Measurements from ENCODE around the gene ETV3.

- TF ChIP-seq NRF1 (IDR thresholded peaks at IDR 0.05; ENCODE audit: low read depth, low read length) = no peak
- TF ChIP-seq POLR2AphosphoS5 (IDR thresholded peaks at IDR 0.05; ENCODE audit: low read depth, low read length) = no peak
- TF ChIP-seq, protein P1, sequence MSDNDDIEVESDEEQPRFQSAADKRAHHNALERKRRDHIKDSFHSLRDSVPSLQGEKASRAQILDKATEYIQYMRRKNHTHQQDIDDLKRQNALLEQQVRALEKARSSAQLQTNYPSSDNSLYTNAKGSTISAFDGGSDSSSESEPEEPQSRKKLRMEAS (IDR thresholded peaks at IDR 0.05) = no peak
- no peak for TF ChIP-seq NANOG (IDR thresholded peaks at IDR 0.05; ENCODE audit: insufficient read depth, low read depth, low read length, poor library complexity, severe bottlenecking)
- TF ChIP-seq ATF2 (IDR thresholded peaks at IDR 0.05; ENCODE audit: low read length) = no peak
- no peak for TF ChIP-seq POLR2A (IDR thresholded peaks at IDR 0.05; ENCODE audit: control extremely low read depth in 1 of 2, low read depth in 2 of 2, low read length in 2 of 2)
- no peak for TF ChIP-seq CTCF (IDR thresholded peaks at IDR 0.05; ENCODE audit: control extremely low read depth in 1 of 3, insufficient read depth in 1 of 3, low read depth in 1 of 3, low read length in 3 of 3)
- no peak for TF ChIP-seq EP300 (IDR thresholded peaks at IDR 0.05; ENCODE audit: borderline replicate concordance in 1 of 2, low read depth in 2 of 2, low read length in 2 of 2)
- no peak for TF ChIP-seq RXRA (IDR thresholded peaks at IDR 0.05; ENCODE audit: insufficient read depth, low read depth, low read length)
- no peak for TF ChIP-seq ATF3 (IDR thresholded peaks at IDR 0.05; ENCODE audit: insufficient read depth, low read depth, low read length)
- TF ChIP-seq RFX5 (IDR thresholded peaks at IDR 0.05; ENCODE audit: borderline replicate concordance, low read depth, low read length) = no peak
Observed at GRCh38 chr1:157152510-157152909, 14.3 kb upstream of the ETV3 start.

Measured in H1 (cell line).